Activated T-cell treated with anti-CD3 and anti-CD28 coated beads, Interleukin-2, amount 50 U/mL, for 1 hour (primary cell): Measurements from ENCODE around the gene KCNMA1.

Source experiments
- DNase-seq: peaks from one replicate; pipeline ENCODE4 v3.0.0-alpha.2; 2020

Gene KCNMA1

GRCh38 chr10:77226853-77227565, 410.6 kb downstream of the KCNMA1 start:
- DNase-seq, result no peak

- DNase-seq, result no peak
Observed at GRCh38 chr10:77226452-77226851, 411.2 kb downstream of the KCNMA1 start.

GRCh38 chr10:77226020-77226419, 411.6 kb downstream of the KCNMA1 start:
- no peak for DNase-seq

GRCh38 chr10:77223526-77224460, 413.8 kb downstream of the KCNMA1 start:
- DNase-seq, result no peak

DNA sequence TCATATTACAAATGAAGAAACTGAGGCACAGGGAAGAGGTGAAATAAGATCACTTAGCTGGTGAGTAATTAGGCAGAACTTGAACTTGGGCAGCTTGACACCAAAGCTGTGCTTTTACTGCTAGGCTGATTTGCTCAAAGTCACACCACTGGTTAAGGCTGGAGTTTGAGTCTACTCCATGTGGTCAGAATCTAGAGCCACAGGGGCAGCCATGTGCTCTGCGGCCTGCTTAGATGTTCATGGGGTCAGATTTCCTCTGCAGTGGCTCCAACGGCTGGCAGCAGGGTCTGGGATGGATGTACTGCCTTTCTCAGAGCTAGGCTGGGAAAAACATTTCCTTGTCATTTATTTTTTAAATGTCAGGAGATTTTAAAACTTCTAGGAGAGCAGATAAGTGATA, 417.5 kb downstream of the KCNMA1 start:
- DNase-seq, result no peak

GRCh38 chr10:77219046-77219445, 418.6 kb downstream of the KCNMA1 start:
- DNase-seq, result no peak

- DNase-seq, result no peak
Observed at GRCh38 chr10:77214799-77215198, 422.8 kb downstream of the KCNMA1 start.

DNA sequence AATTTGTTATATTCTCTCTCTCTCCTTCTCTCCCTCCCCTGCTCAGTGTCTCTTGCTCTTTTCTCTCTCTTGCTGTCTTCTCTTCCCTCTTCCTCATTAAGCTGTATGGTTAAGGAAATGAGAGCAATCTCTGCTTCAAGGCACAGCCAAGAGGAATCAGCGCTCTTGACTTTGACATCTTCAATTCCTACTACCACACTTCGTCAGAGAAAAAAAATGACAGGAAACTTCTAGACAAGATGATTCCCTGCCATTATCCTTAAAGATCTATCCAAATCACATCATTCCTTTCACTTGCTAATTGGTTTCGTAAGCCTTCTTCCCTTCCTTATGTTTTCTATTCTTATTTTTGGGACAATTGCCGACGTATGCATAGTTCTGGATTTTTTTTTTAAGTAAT, 425.0 kb downstream of the KCNMA1 start:
- DNase-seq, result no peak

DNA sequence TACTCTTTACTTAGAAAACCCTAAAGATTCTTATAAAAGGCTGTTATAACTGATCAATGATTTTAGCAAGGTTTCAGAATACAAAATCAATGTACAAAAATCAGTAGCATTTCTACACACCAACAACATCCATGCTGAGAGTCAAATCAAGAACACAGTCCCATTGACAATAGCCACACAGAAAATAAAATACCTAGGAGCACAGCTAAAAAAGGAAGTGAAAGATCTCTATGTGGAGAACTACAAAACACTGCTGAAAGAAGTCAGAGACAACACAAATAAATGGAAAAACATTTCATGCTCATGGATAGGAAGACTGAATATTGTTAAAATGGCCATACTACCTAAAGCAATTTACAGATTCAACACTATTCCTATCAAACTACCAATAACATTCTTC, 427.0 kb downstream of the KCNMA1 start:
- no peak for DNase-seq

DNA sequence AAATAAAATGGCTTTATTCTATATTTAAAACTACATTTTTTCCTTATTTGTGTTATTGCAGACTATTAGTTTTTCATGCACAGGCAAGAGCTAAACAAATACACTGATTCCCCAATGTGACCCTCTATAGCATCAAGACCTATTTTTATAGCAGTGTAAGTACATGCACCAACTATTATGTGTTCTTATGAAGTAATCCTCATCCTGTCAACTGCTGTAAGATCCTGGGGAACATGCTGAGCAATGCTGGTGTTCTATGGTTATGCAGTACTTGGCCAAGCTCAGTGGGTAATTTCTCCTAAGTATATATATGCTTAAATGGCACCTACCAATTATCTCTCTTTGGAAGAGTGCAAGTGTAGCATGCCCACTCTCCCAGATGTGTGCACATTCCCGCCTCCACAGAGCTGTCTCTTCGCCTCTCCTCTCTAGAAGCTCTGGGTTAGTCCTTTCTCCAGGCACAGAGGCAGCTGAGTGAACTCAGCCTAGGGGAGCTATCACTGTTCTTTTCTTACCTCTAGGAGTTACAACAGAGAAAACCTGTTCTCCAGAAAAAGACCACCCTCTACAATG, 428.8 kb downstream of the KCNMA1 start:
- DNase-seq, result no peak

DNA sequence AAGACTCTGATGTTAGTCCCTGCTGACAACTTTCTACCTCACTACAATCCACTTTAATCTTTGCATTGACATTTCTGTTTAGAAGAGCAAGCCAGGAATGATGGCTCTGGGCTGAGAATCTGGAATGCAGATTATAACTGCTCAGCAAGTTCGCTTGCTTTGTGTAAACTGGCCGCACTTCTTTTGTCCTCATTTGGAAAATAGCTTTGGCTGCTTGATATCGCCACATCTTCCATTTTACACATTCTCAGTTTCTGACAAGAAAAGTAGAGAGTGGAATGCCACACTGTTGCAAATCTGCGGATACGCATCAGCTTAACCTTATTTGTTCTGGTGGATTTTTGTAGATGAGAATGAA, 429.8 kb downstream of the KCNMA1 start:
- no peak for DNase-seq

DNA sequence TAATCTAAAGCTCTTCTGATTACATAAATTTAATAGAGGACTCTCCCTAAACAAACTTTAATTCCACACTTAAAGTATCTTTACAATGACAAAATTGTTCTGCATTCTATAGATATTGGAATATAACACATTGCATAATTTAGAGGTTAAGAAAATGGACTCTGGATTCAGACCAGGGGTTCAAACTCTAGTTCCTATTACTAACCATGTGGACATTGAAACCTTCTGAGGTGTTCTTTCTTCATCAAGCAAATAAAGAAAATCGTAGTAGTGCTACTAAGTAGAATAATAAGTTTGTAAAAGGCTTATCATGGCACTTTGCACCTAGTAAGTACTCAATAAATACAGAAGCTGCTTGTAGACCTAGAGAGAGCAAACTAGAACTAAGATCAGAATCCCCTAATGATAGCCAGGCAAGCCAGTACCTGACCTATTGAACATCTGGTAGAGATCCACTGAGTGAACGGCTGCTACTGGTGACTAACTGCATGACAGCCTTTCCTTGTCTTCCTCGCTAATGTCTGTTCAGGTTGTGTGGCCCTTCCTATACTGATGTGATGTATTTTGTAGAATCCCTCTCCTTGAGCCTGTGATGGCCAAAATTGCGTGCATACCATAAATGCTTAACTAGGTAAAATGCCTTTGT, 430.3 kb downstream of the KCNMA1 start:
- DNase-seq, result no peak

DNA sequence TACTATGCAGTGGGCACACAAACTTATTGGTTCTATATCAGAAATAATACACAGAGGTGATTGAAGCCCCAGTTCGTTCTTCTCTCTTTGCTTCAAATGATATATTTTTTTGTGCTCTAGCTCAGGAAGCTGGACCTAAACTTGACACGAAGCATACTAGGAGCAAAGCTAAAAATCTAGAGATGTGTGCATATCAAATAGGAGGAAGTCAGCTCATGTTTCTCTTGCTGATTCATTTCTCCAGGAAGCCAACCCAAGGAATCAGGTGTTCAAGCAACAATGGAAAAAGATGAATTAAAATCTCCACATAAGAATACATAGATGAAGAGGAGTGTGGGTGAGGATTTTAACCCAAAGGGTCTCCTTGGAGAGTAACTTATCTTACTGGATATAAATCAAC, 432.5 kb downstream of the KCNMA1 start:
- DNase-seq, result no peak

DNA sequence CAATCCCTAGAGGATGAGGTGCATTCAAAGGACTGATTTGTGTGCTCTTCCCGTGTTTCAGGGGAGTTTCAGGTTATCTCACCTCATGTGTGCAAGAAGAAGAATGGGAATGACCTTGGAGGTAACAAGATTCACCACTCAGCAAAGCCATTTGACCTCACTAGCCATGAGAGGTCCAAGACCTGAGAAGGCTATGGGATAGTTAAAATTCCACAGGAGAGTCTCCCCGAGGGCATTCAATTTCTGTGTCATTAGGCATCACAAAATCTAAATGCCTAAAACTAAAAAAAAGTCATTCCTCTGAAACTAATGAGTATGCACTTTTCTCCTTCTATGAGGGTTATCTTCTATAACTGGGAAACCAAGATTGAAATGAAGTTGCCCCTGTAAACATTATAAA, 433.4 kb downstream of the KCNMA1 start:
- no peak for DNase-seq

DNA sequence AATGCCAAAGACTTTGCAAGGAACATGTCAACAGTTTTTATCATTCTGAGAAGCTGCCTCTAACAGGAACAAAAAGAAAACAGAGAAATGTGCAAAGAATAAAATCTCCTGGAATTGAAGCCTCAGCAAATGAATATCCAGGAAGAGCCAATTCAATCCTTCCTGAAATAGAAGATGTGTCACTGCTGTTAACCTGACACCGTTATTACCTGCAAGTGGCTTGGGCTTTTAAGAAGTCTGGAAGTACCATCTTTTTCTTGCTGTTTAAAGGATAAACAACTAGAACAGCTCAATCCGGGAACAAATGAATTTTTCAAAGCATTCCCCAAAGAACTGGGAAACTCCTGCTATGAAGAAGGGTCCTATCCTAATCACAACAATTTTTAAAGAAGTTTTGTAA, 434.8 kb downstream of the KCNMA1 start:
- no peak for DNase-seq

- no peak for DNase-seq
Observed at GRCh38 chr10:77201135-77202106, 436.2 kb downstream of the KCNMA1 start.

GRCh38 chr10:77197544-77197943, 440.1 kb downstream of the KCNMA1 start:
- DNase-seq, result no peak

DNA sequence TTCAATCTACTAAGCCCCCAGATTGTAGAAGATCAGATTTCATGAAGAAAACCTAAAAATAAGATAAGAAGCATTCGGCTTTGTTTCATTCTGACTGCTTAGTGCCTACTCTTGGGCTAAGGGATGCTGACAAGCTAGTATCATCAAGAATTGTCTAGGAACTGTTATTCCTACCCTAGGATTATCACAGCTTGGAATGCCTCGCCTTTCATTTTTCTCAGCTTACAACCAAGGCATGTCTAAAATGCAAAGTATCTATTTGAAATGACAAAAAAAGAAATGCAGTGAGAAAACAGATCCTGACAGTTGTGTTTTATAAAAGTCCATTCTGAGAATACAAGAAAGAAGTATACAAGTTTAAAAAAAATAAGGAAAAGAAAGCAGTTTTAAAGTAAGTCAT, 441.0 kb downstream of the KCNMA1 start:
- DNase-seq, result no peak

GRCh38 chr10:77195101-77195500, 442.5 kb downstream of the KCNMA1 start:
- no peak for DNase-seq

GRCh38 chr10:77193001-77193400, 444.6 kb downstream of the KCNMA1 start:
- DNase-seq, result no peak

GRCh38 chr10:77192402-77192801, 445.2 kb downstream of the KCNMA1 start:
- no peak for DNase-seq
